Activated naive CD4-positive, alpha-beta T cell treated with anti-CD3 and anti-CD28 coated beads, Interleukin-2, amount 50 U/mL, for 24 hours (primary cell): ENCODE results near the gene KIAA1755.

Experiments used
- H3K27ac Mint-ChIP-seq: one replicate; pipeline ENCODE4 v1.8.0; 2021; ENCODE audit warnings: mild to moderate bottlenecking, mixed read lengths
- H3K27me3 Mint-ChIP-seq: one replicate; pipeline ENCODE4 v1.8.0; 2021; ENCODE audit warnings: mixed read lengths
- H3K36me3 Mint-ChIP-seq: one replicate; pipeline ENCODE4 v1.8.0; 2021; ENCODE audit warnings: mixed read lengths
- H3K4me1 Mint-ChIP-seq: one replicate; pipeline ENCODE4 v1.8.0; 2021; ENCODE audit warnings: mixed read lengths
- H3K4me3 Mint-ChIP-seq: one replicate; pipeline ENCODE4 v1.8.0; 2021; ENCODE audit warnings: mild to moderate bottlenecking, mixed read lengths
- H3K9me3 Mint-ChIP-seq: one replicate; pipeline ENCODE4 v1.8.0; 2021; ENCODE audit warnings: mixed read lengths

Gene KIAA1755

DNA sequence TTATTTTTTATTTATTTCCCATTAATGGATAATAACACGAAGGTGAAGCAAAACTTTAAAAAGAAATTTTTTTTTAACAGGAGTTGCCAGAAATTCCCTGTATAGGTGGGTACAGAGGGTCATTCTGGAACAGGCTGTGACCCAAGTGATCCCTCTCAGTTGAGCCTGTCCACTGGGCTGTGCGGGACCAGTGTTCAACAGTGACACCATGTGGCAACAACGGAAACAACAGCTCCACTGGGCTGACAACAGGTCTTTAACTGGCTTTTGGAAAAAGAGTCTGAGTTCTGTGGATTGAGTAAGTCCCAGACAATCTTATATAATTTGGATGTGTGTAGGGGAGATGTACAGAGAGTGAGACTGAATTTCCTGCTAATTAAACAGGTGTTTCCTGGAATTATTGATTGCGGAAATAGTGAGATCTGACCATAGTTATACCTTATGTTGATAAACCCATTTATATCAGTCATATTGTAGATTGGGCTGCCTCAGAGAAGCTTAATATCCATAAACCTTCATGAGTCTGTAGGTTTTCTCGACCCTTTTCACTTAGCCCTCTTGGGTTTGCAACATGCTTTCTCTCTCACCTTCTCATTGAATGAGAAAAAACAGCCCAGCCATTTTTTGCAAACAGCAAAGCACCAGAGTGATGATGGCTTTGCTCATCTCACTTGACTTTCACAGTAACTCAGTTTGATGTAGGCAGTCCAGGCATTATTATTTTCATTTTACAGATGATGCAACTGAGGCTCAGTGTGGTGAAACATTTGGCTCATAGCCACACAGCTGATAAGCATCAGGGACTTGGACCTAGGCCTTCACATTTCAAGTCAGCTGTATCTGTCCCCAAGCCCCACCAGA lies 17.5 kb downstream of the KIAA1755 start:
- no peak overlapping the region for H3K27ac Mint-ChIP-seq
- peaks cover 9% of the 10 kb centered on the region for H3K9me3 Mint-ChIP-seq
- no peaks in the 10 kb centered on the region for H3K4me1 Mint-ChIP-seq
- H3K27me3 Mint-ChIP-seq: peaks cover 9% of the 10 kb centered on the region
- no peak overlapping the region for H3K4me3 Mint-ChIP-seq
- H3K36me3 Mint-ChIP-seq: no peaks in the 10 kb centered on the region

DNA sequence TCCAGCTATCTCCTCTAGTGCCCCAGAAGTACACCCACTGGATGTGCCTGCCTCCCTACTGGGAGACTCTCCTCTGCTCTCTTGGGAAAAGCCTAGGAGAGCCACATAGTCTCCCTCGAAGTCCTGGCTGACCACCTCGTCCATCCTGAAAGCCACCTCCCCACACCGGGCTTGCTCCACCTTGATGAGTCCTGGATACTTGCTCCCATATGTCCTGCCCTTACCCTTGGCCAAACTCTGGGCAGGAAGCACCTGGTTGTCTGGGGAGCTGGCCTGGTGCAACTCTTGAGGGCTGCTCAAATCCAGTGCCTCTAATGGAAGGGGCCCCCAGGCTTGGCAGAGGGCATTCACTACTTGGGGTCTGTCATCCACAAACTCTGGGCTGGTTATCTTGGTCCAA lies 19.3 kb downstream of the KIAA1755 start:
- Mint-ChIP-seq H3K9me3 (peaks cover 9% of the 10 kb centered on the region), H3K27ac (no peak overlapping the region), H3K36me3 (no peaks in the 10 kb centered on the region), H3K27me3 (peaks cover 4% of the 10 kb centered on the region), H3K4me3 (no peak overlapping the region), H3K4me1 (no peaks in the 10 kb centered on the region)

DNA sequence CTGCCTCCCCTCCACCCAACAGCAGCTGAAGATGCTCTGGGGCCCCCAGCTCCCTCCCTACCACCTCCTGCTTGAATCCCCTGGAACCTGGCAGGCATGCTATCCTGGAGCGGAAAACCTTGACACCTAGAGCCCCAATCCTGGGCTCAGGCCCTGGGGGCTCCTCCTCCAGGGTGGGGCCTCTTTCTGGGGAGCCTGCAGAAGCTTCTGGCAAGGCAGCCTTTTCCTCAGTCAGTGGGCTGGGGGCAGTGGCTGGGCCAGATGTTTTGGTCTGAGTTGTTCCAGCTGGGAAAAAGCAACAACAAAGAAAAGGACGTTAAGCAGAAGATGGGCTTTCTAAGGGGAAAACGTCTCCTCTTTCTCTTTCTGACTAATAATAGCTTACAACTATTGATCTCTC lies 21.1 kb downstream of the KIAA1755 start:
- no peaks in the 10 kb centered on the region for H3K36me3 Mint-ChIP-seq

DNA sequence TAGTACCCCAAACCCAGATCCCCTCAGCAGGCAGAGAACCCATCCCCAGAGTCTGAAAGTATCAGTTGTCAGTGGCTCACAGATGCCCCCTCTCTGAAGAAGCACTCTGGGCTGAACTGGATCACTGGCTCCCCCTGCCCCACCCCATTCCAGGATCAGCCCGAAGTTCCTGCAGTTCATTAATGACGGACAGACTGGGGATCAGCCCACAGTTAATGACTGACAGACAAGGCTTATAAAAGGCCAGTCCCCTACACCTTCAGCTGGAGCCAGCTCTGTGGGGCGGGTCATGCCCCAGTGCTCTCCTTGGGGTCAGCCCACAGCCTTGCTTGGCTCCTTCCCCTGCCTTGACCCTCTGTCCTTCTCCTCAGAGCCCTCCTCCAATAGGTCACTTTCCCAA lies 21.7 kb downstream of the KIAA1755 start:
- Mint-ChIP-seq H3K4me1 (no peaks in the 10 kb centered on the region), H3K36me3 (no peaks in the 10 kb centered on the region), H3K4me3 (no peak overlapping the region), H3K9me3 (peaks cover 5% of the 10 kb centered on the region), H3K27me3 (peaks cover 4% of the 10 kb centered on the region), H3K27ac (no peak overlapping the region)

More for the DNA sequence above, 21.1 kb downstream of the KIAA1755 start:
- Mint-ChIP-seq H3K4me1 (no peaks in the 10 kb centered on the region), H3K9me3 (peaks cover 9% of the 10 kb centered on the region), H3K27me3 (peaks cover 4% of the 10 kb centered on the region), H3K4me3 (no peak overlapping the region), H3K27ac (no peak overlapping the region)

DNA sequence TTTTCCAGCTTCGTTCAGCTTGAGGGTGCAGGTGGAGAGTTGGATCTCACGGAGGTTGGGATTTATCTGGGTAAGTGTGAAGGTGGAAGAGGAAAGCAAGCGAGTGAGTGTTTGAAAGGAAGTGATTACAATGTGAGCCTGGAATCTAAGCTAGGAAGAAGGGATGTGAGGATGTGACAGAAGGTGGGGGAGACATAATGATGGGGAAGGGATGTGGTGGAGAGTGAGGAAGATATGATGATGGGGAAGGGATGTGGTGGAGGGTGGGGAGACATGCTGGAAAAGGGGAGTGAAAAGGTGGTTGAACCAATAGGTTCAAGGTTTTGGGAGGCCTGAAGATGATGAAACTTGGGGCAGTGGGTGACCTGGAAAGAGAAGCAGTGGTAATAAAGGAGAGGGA lies 23.2 kb downstream of the KIAA1755 start:
- H3K27me3 Mint-ChIP-seq: peaks cover 5% of the 10 kb centered on the region
- H3K27ac Mint-ChIP-seq: no peak overlapping the region
- no peaks in the 10 kb centered on the region for H3K4me1 Mint-ChIP-seq
- no peak overlapping the region for H3K4me3 Mint-ChIP-seq
- peaks cover 5% of the 10 kb centered on the region for H3K9me3 Mint-ChIP-seq
- no peaks in the 10 kb centered on the region for H3K36me3 Mint-ChIP-seq

DNA sequence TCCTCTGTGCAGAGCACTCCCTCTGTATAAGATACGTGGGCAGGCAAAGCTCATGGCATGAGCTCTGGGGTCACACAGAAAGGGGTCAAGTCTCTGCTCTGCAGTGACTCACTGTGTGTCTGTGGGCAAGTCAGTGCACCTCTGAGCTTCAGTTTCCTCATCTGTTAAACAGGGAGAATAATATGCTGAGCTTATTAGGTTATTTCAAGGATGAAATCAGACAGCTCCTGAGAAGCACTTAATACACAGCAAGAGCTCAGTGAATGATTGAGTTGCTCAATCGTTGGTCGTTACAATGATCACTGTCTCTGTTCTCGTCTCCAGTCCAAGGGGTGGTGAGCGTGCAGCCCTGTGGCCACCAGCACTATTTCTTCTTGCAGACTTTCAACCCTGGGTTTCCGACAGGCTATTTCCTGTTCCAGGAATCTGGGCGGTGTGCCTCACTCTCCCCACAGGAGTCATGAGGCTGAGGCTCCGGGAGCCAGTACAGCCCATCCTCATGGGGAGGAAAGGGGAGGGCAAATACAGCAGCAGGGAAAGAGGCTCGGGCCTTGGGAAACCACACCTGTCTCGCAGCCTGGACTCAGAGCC lies 28.9 kb downstream of the KIAA1755 start:
- Mint-ChIP-seq H3K4me1 (no peaks in the 10 kb centered on the region), H3K27me3 (peaks cover 4% of the 10 kb centered on the region), H3K4me3 (no peak overlapping the region), H3K36me3 (no peaks in the 10 kb centered on the region), H3K27ac (no peak overlapping the region), H3K9me3 (no peaks in the 10 kb centered on the region)

DNA sequence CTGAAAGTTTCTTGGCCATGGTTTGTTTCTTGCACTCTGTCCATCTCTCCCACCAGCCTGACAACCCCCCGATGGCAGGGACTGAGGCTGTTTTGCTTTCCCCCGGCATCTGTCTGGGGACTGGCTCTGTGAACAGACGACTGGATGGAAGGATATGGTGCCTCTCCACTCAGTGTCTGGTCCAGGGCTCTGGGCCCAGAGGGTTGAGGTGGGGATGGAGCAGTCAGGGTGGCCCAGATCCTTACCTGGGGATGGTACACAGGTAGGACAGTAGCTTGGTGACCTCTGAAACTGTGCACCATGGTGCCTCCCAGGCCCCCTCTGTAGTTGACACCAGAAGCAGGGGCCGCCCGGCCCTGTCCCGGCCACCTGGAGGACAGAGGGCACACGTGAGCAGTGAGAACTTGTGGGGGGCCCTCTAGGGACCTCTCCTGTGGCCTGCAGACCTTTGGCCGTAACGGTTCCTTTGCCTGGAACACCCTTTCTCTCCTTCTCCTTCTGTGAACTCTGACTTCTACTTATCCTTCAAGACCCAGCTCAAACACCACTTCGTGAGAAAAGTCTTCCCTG lies 29.5 kb downstream of the KIAA1755 start:
- H3K27me3 Mint-ChIP-seq: peaks cover 4% of the 10 kb centered on the region
- no peaks in the 10 kb centered on the region for H3K9me3 Mint-ChIP-seq
- H3K36me3 Mint-ChIP-seq: no peaks in the 10 kb centered on the region
- no peaks in the 10 kb centered on the region for H3K4me1 Mint-ChIP-seq
- H3K4me3 Mint-ChIP-seq: no peak overlapping the region
- no peak overlapping the region for H3K27ac Mint-ChIP-seq

DNA sequence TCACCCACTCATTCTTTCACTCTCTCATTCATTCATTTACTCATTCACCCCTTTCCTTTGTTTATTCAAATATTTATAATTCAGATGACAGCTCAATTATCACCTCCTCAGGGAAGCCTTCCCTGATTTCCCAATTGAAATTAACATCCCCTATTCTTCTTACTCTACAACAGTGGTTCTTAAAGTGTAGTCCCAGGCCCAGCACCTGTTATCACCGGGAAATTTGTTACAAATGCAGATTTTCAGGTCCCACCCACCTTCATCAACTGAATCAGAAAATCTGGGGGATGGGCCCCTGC lies 30.3 kb downstream of the KIAA1755 start:
- no peak overlapping the region for H3K27ac Mint-ChIP-seq
- no peaks in the 10 kb centered on the region for H3K36me3 Mint-ChIP-seq
- no peaks in the 10 kb centered on the region for H3K4me1 Mint-ChIP-seq
- no peak overlapping the region for H3K4me3 Mint-ChIP-seq
- H3K27me3 Mint-ChIP-seq: peaks cover 4% of the 10 kb centered on the region
- no peaks in the 10 kb centered on the region for H3K9me3 Mint-ChIP-seq

DNA sequence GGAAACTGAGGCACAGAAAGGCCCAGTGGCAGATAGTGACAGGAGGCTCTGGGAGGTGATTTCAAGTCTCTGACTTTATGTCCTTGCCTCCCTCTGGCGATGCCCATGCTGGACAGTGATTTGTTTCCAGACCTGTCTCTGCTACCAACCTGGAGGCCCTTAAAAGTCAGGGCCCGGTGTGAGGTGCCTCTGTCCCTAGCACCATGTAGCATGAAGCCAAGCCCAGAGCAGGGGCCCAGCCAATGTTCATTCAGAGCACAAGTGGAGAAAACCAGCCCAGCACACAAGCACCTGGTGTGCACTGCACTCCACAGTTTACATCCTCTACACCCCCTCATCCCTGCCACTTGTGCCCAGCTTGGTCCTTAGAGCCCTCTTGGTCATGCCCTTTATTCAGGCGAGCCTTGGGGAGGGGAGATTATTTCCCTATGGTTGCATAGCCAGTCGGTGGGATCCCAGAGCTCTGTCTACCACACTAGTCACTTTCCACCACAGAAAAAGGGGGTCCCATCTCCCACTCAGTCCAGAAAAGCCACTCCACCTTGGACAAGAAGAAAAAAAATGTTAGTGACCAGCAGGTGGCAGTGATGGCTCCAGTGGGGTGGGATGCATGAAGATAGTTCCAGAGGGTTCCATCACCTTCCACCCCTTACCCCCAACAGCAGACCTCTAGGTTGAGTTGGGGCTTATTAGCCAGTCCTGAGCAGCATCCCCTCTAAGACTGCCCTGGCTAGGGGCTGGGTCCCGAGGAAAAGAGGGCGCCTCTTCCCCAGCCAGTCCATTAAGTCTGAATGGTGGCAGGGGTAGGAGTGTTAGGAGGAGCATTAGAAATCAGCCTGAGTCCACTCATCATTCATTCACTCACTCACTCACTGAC lies 30.9 kb downstream of the KIAA1755 start:
- no peak overlapping the region for H3K27ac Mint-ChIP-seq
- peaks cover 4% of the 10 kb centered on the region for H3K27me3 Mint-ChIP-seq
- H3K4me1 Mint-ChIP-seq: no peaks in the 10 kb centered on the region
- H3K9me3 Mint-ChIP-seq: no peaks in the 10 kb centered on the region
- no peak overlapping the region for H3K4me3 Mint-ChIP-seq
- H3K36me3 Mint-ChIP-seq: no peaks in the 10 kb centered on the region

DNA sequence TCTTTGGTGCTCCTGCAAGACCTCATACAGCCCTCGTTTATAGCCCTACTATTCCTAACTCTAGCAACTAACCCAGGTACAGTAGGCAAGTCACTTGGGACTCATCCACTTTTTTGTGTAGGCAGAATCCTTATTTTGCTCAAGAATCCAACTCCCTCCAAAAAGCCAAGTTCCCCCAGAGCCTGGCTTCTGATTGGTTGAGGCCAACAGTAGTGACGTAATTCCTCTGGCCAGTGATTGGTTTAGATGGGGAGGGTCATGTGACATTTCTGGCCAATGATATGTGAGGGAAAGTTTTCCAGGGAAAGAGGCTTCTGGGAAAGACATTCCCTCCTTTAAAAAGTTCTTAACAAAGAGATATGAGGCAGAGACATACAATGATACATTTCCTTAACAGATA lies 32.1 kb downstream of the KIAA1755 start:
- Mint-ChIP-seq H3K27me3 (peaks cover 4% of the 10 kb centered on the region), H3K4me1 (no peaks in the 10 kb centered on the region), H3K36me3 (no peaks in the 10 kb centered on the region), H3K4me3 (no peak overlapping the region), H3K27ac (no peak overlapping the region), H3K9me3 (no peaks in the 10 kb centered on the region)

DNA sequence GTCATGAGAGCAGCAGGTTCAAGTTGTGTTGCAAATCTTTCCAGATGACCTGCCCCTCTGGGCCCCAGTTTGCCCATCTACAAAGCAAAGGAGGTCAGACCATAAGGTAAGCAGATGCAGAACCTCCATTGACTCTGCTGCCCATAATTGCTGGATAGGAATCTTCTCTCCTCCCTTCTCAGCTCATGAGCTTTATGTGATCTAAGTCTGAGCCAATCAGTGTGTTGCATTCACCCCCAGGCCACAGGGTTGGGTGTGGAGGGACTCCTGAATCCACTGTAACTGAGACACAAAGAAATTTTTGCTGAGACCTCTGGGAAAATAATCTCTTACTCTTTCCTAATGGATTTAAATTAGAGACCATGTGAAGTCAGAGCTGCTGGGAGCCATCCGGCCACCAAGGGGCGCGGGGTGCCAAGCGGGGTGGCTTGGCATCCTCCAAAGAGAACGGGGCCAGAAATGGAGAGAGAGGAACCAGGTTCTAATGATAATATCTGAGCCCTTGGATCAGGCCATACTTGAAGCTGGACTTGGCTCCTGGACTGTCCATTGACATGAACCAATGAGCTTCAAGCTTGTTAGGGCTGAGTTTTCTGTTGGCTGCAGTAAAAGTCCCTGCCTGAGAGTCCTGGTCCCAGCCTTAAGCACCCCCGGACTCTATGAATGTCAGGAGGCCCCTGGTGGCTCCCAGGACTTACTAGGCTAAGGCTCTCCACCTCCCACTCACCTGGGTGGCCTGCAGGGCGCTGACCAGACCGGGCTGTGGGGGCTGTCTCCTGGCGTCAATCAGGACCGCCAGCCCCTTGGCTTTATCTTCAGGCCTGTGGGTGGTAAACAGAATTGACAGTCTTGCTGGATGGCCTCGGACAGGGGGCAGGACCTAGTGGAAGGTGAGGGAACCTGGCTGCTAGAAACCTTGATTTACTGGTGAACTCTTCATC lies 32.8 kb downstream of the KIAA1755 start:
- Mint-ChIP-seq H3K36me3 (no peaks in the 10 kb centered on the region), H3K27me3 (peaks cover 4% of the 10 kb centered on the region), H3K4me1 (no peaks in the 10 kb centered on the region), H3K27ac (no peak overlapping the region), H3K9me3 (no peaks in the 10 kb centered on the region), H3K4me3 (no peak overlapping the region)

DNA sequence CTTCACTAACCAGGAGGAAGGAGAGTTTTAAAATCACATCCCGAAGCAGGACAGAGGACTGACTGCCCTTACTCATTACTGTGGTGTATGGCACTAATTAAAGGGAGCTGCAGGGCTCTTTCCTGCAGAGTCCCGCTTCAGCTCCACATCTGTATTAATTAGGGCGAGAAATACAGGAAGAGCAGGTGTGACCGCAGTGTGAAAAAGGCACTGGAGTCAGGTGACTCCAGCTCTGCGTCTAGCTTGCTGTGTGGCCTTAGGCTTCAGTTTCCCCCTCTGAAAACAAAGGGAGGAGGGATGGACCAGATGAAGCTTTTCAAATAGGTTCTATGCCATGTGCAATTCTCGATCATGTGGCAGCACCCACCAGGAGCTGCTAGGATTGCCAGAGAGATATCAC lies 34.0 kb downstream of the KIAA1755 start:
- H3K9me3 Mint-ChIP-seq: no peaks in the 10 kb centered on the region
- peaks cover 3% of the 10 kb centered on the region for H3K27me3 Mint-ChIP-seq
- no peaks in the 10 kb centered on the region for H3K36me3 Mint-ChIP-seq
- no peak overlapping the region for H3K4me3 Mint-ChIP-seq
- no peaks in the 10 kb centered on the region for H3K4me1 Mint-ChIP-seq
- H3K27ac Mint-ChIP-seq: no peak overlapping the region

DNA sequence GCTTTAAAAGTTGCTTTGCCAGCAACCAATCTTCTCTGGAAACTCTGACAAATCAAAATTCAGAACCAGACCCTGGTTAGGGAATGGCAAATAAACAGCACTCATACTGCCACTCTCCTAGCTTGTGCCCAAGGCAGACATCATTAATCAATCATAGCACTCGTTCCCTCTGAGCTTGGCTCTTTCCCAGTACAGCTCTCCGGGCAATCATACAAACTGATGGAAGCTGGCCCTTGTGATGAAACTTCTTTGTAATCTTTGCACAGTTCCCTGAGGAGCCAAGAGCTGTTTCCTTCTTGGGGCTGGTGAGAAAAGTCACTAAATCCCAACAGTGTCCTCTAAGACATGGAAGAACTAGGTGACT lies 34.7 kb downstream of the KIAA1755 start:
- Mint-ChIP-seq H3K36me3 (no peaks in the 10 kb centered on the region), H3K4me3 (no peak overlapping the region), H3K27me3 (peaks cover 3% of the 10 kb centered on the region), H3K9me3 (no peaks in the 10 kb centered on the region), H3K4me1 (no peaks in the 10 kb centered on the region), H3K27ac (no peak overlapping the region)

DNA sequence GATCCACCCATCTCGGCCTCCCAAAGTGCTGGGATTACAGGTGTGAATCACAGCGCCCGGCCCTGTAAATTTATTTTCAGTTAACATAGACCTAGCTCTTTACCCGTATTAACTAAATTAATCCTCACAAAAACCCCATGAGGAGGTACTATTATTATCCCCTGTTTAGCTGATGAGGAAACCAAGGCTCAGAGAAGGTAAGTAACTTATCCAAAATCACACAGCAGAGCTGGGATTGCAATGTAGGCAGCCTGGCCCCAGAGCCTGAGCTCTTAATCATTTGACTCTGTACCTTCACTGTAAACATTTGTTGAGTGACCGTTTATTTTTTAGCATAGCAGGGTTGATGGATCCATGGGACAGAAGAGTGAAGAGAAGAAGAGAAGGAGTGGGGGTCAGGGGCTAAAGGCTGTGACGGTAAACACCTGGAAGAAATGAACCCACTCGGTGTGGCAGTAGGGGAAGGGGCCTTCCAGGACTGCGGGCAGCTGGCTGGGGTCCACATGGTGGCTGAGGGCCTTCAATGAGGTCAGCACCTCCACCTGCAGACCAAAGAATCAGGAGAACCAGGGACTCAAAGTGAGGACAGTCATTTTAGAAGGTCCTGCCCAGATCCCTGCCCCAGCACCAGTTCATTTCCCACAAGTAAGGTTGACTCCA lies 35.2 kb downstream of the KIAA1755 start:
- H3K9me3 Mint-ChIP-seq: no peaks in the 10 kb centered on the region
- H3K27me3 Mint-ChIP-seq: peaks cover 2% of the 10 kb centered on the region
- H3K4me3 Mint-ChIP-seq: no peak overlapping the region
- no peak overlapping the region for H3K27ac Mint-ChIP-seq
- H3K36me3 Mint-ChIP-seq: no peaks in the 10 kb centered on the region
- no peaks in the 10 kb centered on the region for H3K4me1 Mint-ChIP-seq
